Activated CD4-positive, alpha-beta T cell treated with anti-CD3 and anti-CD28 coated beads for 48 hours (primary cell): ENCODE measurements around the gene ACP2.
"Not testable (repeated sequence)": the region's sequence is repeated elsewhere in the genome, so short reads cannot be mapped to it uniquely, and the experiment has no call there.

ENCODE experiments used
- DNase-seq: peaks from one replicate; pipeline ENCODE4 v3.0.0-alpha.2; 2020

ACP2 gene

DNA sequence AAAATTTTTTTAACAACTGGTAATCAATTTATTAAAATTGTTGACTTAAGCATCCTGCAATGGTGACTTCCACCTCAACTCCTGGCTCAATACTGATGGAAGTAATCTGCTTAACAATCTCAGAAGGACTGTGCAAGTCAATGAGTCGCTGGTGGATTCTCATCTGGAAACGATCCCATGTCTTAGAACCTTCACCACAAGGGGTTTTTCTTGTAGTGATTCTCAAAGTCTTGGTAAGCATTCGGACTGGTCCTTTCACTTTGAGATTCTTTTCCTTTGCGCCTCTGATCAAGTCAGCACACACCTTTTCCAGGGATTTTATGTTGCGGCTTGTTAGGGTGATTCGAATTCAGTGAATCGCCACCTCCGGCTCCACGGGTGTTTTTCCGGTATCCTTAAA is 57.5 kb downstream of the ACP2 start:
- DNase-seq = not testable (repeated sequence)
